PC-3 (cell line): ENCODE measurements around the gene SKOR1. TPM values are rescaled to one million over a fixed set of nuclear protein-coding genes. Genes with fewer than 3 reads are reported as not detected.

ENCODE experiments used
- ATAC-seq: fragments of 200-7000 bp; cut with Tn5 transposase; 2 replicates; pipeline ENCODE4 v1.9.1; 2020; ENCODE audit warnings: mild to moderate bottlenecking, moderate library complexity
- BruUV-seq: library from RNA; stranded (reverse); fragments of 400-500 nt; replicated peaks from 2 replicates; lab custom pipeline; 2021; lab: Mats Ljungman, UMichigan
- CTCF ChIA-PET: fragments of 300-600 bp; sonication (Branson Sonifier 250); formaldehyde crosslinking; loops from one replicate; lab custom pipeline; 2022; ENCODE audit warnings: antibody characterized with exemption; lab: Charles Lee
- POLR2A ChIA-PET: fragments of 300-600 bp; sonication (Branson Sonifier 250); formaldehyde crosslinking; loops from one replicate; lab custom pipeline; 2022; ENCODE audit warnings: antibody characterized with exemption; ENCODE audit not compliant: unreplicated experiment; lab: Charles Lee
- DNase-seq: peaks from one replicate; pipeline ENCODE4 v3.0.0-alpha.2; 2015
- H2AFZ ChIP-seq: fragments of 300-600 bp; sonication (generic); 2 replicates; pipeline ENCODE4 v1.6.0; 2016; ENCODE audit warnings: antibody characterized with exemption, low read length
- H3F3A ChIP-seq: fragments of 300-600 bp; sonication (generic); one replicate; pipeline ENCODE4 v1.6.0; 2017; ENCODE audit warnings: antibody characterized with exemption, low read length, control low read depth, mild to moderate bottlenecking; ENCODE audit not compliant: unreplicated experiment
- H3K27ac ChIP-seq: fragments of 300-600 bp; sonication (generic); 2 replicates; pipeline ENCODE4 v1.5.1; 2016; ENCODE audit warnings: mild to moderate bottlenecking, low read length
- H3K27me3 ChIP-seq: fragments of 300-600 bp; sonication (generic); 2 replicates; pipeline ENCODE4 v1.6.1; 2016; ENCODE audit warnings: low read length, mixed read lengths
- H3K36me3 ChIP-seq: fragments of 300-600 bp; sonication (generic); 2 replicates; pipeline ENCODE4 v1.6.1; 2016; ENCODE audit warnings: low read depth, mixed run types, low read length, mixed read lengths
- H3K4me1 ChIP-seq: fragments of 300-600 bp; sonication (generic); 2 replicates; pipeline ENCODE4 v1.5.1; 2016; ENCODE audit warnings: low read length; ENCODE audit not compliant: insufficient read depth
- H3K4me2 ChIP-seq: fragments of 300-600 bp; sonication (generic); 2 replicates; pipeline ENCODE4 v1.6.0; 2016; ENCODE audit warnings: low read length
- H3K4me3 ChIP-seq: fragments of 300-600 bp; sonication (generic); 2 replicates; pipeline ENCODE4 v1.5.1; 2016; ENCODE audit warnings: mild to moderate bottlenecking, low read length, mixed read lengths
- H3K79me2 ChIP-seq: fragments of 300-600 bp; sonication (generic); 2 replicates; pipeline ENCODE4 v1.6.1; 2017; ENCODE audit warnings: low read length, mixed read lengths
- H3K9ac ChIP-seq: fragments of 300-600 bp; sonication (generic); 2 replicates; pipeline ENCODE4 v1.6.0; 2016; ENCODE audit warnings: mild to moderate bottlenecking, low read length
- H3K9me2 ChIP-seq: fragments of 300-600 bp; sonication (generic); replicated peaks from 2 replicates; pipeline ENCODE4 v1.6.1; 2016; ENCODE audit warnings: mixed run types, low read length, mixed read lengths
- H3K9me3 ChIP-seq: fragments of 300-600 bp; sonication (generic); 2 replicates; pipeline ENCODE4 v1.6.1; 2016; ENCODE audit warnings: low read length, mixed read lengths
- H4K20me1 ChIP-seq: fragments of 300-600 bp; sonication (generic); 2 replicates; pipeline ENCODE4 v1.6.1; 2016; ENCODE audit warnings: low read length, mixed read lengths
- CTCF ChIP-seq: fragments of 300-600 bp; sonication (generic); conservative IDR thresholded peaks from 2 replicates; pipeline ENCODE4 v1.5.1; 2017; ENCODE audit warnings: antibody characterized with exemption, low read depth, mild to moderate bottlenecking, low read length
- EZH2 ChIP-seq: fragments of 300-600 bp; sonication (generic); IDR thresholded peaks from one replicate; pipeline ENCODE4 v1.6.1; 2017; ENCODE audit warnings: antibody characterized with exemption, mild to moderate bottlenecking, low read length; ENCODE audit not compliant: unreplicated experiment
- EZH2phosphoT487 ChIP-seq: fragments of 300-600 bp; sonication (generic); IDR thresholded peaks from 2 replicates; pipeline ENCODE4 v1.6.1; 2018; ENCODE audit warnings: mild to moderate bottlenecking, antibody characterized with exemption, low read length, borderline replicate concordance
- intact Hi-C: fragments of 100-400 bp; cut with micrococcal nuclease; formaldehyde crosslinking; loops from 2 replicates; pipeline ENCODE4 v1.9.0; 2023
- total RNA-seq: library from RNA; depleted of rRNA; stranded (reverse); fragments of >200 nt; gene quantifications from 2 replicates; pipeline ENCODE4 v1.2.3, GENCODE V29; 2014

The SKOR1 gene
- total RNA-seq, 1 experiment from 2014 or later = 0.11 TPM

- ATAC-seq = no peak
- H3K4me3 ChIP-seq = peak overlapping the region; percentile 61
- H3K27me3 ChIP-seq = peaks cover 16% of the 10 kb centered on the region
- no peak for DNase-seq
- TF ChIP-seq EZH2 (no peak), EZH2phosphoT487 (no peak)
- POLR2A ChIA-PET = no interaction called here
- CTCF ChIA-PET = interaction anchor here (0.7 kb wide), 1 partner anchor 393 kb away, joined by 3 read pairs; no protein-coding TSS in a partner anchor
- H3K9me3 ChIP-seq = no peaks in the 10 kb centered on the region
- H3K4me2 ChIP-seq = peak overlapping the region; percentile 90
- H2AFZ ChIP-seq = peak overlapping the region; percentile 83
- H3K9me2 ChIP-seq = no peaks in the 10 kb centered on the region
- H3K27ac ChIP-seq = no peak overlapping the region
- peaks cover 13% of the 10 kb centered on the region for H3K4me1 ChIP-seq
- H3K9ac ChIP-seq = no peak overlapping the region
- H3K36me3 ChIP-seq = no peaks in the 10 kb centered on the region
- no TSS peak for BruUV-seq
- no peaks in the 10 kb centered on the region for H3F3A ChIP-seq
- H4K20me1 ChIP-seq = no peaks in the 10 kb centered on the region
- intact Hi-C loops = loop anchor here (1.0 to 10.0 kb wide), 4 partner anchors 141 to 449 kb away; no protein-coding TSS in a partner anchor
- no peaks in the 10 kb centered on the region for H3K79me2 ChIP-seq
Observed at GRCh38 chr15:67836134-67836455, 10.8 kb downstream of the SKOR1 start.

- CTCF ChIA-PET = interaction anchor here (0.7 kb wide), 1 partner anchor 393 kb away, joined by 3 read pairs; no protein-coding TSS in a partner anchor
- Histone ChIP-seq H3K9me2 (no peaks in the 10 kb centered on the region), H3K36me3 (no peaks in the 10 kb centered on the region), H3K4me1 (peaks cover 16% of the 10 kb centered on the region), H3K9ac (no peak overlapping the region), H3K9me3 (no peaks in the 10 kb centered on the region), H3K4me3 (peak overlapping the region; percentile 61), H3F3A (no peaks in the 10 kb centered on the region), H3K4me2 (peak overlapping the region; percentile 90), H3K27ac (no peak overlapping the region), H2AFZ (peak overlapping the region; percentile 83; the same call in 1 of the 2 replicates), H3K79me2 (no peaks in the 10 kb centered on the region), H4K20me1 (no peaks in the 10 kb centered on the region), H3K27me3 (peaks cover 16% of the 10 kb centered on the region)
- TF ChIP-seq CTCF (peak; percentile 83), EZH2 (no peak), EZH2phosphoT487 (no peak)
- intact Hi-C loops = loop anchor here (1.0 to 10.0 kb wide), 4 partner anchors 142 to 449 kb away; no protein-coding TSS in a partner anchor
- DNase-seq (peak; percentile 62), ATAC-seq (no peak)
- POLR2A ChIA-PET = no interaction called here
- no TSS peak for BruUV-seq
Observed at GRCh38 chr15:67836477-67836876, 11.2 kb downstream of the SKOR1 start.

GRCh38 chr15:67836955-67837354, 11.6 kb downstream of the SKOR1 start:
- ATAC-seq (no peak), DNase-seq (no peak)
- no peak overlapping the region for H2AFZ ChIP-seq
- ChIA-PET CTCF (no interaction called here), POLR2A (no interaction called here)
- no peak overlapping the region for H3K4me2 ChIP-seq
- H3K27ac ChIP-seq = no peak overlapping the region
- TF ChIP-seq EZH2 (no peak), EZH2phosphoT487 (no peak), CTCF (no peak)
- H3K9me3 ChIP-seq = no peaks in the 10 kb centered on the region
- no peaks in the 10 kb centered on the region for H3K9me2 ChIP-seq
- H3K79me2 ChIP-seq = no peaks in the 10 kb centered on the region
- no peaks in the 10 kb centered on the region for H3F3A ChIP-seq
- peaks cover 16% of the 10 kb centered on the region for H3K27me3 ChIP-seq
- no peak overlapping the region for H3K9ac ChIP-seq
- intact Hi-C loops = loop anchor here (1.0 to 10.0 kb wide), 4 partner anchors 142 to 450 kb away; no protein-coding TSS in a partner anchor
- no peak overlapping the region for H3K4me3 ChIP-seq
- peaks cover 17% of the 10 kb centered on the region for H3K4me1 ChIP-seq
- H3K36me3 ChIP-seq = no peaks in the 10 kb centered on the region
- H4K20me1 ChIP-seq = no peaks in the 10 kb centered on the region
- BruUV-seq = no TSS peak
